HG02588 (cell line): ENCODE data around the gene SEC22C.
A peak's percentile ranks its signal among the peaks of the same experiment; 100 is the strongest.

Experiments
- ATAC-seq: cut with Tn5 transposase; IDR thresholded peaks from one replicate; pipeline ENCODE4 v1.9.1; 2021; ENCODE audit warnings: mild to moderate bottlenecking, moderate library complexity; ENCODE audit not compliant: unreplicated experiment

The SEC22C gene

DNA sequence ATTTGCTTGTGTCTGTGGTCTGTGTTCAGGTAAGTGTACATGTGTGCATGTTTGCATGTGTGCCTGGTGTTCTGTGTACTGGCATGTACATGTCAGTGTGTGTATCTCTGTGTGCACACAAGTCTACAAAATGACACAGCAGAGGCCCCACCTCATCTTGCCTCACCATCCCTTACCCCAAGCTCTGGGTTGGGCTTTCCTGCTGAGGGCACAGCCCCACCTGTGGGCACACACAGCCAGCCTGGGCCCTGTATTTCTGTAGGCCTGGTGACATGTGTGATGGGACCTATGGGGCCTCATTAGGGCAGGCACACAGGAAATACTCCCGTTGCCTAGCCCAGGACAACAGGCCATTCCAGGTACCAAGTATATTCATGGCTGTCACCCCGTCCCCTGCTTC, 65.8 kb downstream of the SEC22C start:
- no peak for ATAC-seq

DNA sequence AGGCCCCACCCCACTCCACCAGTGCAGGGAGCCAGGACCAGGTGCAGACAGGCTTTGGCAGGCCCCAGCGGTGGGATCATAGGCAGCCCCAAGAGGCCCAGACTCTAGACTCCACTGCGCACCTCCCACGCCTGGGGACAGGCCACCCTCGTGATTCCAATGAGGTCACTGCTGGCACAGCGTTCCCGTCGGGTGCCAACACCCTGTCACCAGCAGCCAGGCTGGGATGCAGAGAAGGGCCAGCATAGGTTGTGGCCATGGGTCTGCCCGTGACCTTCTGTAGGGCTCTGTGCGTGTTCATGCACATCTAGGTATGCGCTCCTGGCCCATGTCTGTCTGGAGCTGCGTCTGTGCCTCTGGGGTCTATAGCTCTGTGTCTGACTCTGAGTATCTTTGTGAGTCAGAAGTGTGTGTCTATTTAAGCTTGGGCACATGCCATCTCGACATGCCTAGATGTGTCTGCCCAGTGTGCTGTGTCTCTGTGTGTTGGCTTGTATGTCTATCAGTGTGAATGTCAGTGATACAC, 66.3 kb downstream of the SEC22C start:
- ATAC-seq: no peak

DNA sequence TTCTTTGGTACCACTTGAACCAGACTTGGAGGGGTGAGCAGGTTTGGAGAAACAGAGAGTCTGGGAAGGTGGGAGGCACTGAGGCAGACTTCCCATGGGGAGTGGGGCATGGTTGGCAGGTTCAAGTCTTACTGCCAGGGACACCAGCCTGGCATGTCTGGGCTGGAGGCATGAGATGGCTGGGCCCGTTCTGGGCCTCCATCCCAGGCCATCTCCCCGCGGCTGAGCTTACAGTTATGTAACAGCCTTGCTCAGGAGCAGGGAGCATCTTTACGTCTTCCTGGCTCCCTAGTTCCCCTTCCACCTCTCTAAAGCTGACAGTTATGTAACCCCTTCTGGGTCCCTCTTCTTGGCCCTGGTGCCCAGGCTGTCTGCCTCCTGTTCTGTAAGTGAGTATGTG, 66.9 kb downstream of the SEC22C start:
- no peak for ATAC-seq

DNA sequence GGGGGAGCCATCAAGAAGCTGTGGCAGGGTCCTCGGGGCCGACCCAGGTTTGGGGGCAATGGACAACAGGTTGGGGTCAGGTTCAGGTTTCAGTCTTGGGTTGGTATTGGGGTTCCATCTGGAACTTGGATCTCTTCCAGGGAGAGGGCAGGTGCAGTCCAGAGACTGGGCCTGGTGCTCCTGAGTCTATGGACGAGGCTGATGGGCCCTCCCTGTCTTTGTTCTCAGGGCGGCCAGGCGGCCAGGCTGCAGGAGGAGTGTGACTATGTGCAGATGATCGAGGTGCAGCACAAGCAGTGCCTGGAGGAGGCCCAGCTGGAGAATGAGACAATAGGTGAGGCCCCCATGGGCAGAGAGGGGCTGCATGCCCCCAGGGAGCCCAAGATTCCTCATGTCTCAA, 68.2 kb downstream of the SEC22C start:
- ATAC-seq: no peak

DNA sequence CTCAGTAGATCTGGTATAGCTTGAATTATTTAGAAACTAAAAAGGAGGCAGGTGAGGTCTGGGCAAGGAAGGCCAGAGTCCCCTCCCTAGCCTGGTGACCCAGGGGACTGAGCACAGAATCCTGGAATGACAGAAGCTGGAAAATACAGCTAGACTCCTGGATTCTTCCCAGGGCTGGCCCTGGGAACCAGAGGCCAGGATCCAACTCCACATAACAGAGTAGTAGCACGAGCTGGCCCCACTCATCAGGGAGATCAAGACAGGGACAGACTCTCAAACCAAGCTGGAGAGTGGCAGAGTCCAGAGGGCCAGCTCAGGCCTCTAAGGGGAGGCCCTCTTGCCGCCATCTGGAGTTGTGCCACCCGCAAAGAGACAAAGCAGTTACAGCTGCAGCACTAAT, 68.6 kb downstream of the SEC22C start:
- no peak for ATAC-seq

DNA sequence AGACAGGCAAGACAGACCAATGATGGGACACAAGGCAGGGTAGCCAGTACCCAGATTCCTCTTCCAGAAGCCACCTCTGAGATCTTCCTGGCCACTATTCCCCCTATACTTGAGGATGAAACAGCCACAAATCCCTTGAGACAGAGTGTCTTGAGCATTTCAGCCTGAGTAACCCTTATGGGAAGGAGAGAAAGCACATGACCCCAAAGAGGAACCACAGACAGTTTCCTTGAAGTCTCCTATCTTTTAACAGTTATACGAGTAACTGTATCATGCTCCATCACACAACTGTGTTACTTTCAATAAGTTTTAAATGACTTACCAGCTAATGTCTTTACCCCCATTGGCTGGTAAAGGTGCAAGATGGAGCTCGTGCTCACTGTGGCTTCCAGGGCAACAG, 70.0 kb downstream of the SEC22C start:
- no peak for ATAC-seq

DNA sequence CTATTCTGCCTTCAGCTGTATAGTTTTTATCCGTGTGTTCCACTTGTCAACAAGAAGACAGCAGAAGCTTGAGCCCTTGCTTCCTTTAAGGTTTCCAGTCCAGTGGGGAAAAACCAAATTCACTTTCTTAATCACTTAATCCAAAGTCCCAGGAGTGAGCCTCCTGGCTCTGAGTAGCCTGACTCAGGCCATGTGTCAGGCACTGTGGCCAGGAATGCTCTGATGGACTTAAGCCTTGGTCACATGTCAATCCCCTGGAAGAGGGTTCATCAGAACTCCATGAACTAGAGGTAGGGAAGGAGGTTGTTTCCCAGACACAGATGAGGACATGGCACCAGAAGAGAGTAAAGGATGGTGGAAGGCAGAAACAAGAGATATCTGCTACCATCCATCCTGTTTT, 70.6 kb downstream of the SEC22C start:
- ATAC-seq: no peak

DNA sequence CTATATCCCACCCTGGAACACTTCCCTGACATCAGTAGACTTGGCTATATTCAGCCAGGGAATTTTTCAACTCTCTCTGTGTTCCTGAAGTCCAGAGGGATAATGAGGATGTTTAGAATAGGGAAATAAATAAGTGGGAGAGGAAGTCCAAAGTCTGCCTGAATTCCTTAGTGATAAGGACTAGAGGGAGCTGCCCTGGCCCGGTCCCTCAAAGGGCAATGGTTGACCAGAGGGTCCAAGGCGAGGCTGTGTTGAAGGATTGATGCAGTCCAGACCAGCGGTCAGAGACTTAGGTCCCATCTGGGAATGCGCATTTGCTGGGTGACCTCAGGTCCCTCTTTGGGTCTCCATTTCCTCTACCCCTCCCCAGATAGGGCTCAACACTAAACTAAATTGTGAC, 71.4 kb downstream of the SEC22C start:
- no peak for ATAC-seq

DNA sequence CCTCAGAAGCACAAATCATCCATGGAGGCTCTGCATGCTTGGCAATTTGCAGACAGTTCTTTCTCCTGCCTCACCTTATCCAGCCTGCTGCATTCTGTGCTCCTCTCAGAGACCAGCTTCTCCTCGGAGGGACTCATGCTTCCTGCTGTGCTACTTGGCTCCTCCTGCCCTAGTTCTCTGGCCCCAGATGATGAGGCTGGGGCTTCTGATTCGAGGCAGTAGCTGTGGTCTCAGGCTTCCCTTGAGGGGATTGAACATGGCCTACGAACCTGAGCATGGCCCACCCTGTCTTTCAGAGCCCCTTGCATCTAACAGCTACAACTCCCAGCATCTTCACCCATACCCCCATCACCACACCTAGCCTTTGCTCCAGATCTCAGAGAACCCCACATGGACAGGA, 72.7 kb downstream of the SEC22C start:
- no peak for ATAC-seq

DNA sequence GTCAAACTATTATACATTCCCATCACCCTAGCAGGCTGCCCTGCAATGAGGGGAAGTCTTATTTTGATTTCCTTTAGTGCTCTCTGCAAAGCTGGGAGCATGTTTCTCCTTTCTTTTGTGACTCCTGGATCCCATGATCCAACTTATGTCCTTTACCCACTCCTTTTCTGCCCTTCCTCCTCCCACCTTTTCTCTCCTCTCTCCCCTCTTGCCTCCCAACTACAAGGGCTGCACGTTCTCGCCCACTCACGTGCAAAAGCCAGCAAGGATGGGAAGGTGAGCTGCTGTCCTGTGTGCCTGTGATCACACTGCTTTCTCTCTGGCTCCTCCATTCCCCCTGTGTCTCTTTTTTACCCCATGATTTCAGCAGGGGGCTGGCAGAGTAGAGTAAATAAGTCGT, 73.2 kb downstream of the SEC22C start:
- ATAC-seq: no peak

DNA sequence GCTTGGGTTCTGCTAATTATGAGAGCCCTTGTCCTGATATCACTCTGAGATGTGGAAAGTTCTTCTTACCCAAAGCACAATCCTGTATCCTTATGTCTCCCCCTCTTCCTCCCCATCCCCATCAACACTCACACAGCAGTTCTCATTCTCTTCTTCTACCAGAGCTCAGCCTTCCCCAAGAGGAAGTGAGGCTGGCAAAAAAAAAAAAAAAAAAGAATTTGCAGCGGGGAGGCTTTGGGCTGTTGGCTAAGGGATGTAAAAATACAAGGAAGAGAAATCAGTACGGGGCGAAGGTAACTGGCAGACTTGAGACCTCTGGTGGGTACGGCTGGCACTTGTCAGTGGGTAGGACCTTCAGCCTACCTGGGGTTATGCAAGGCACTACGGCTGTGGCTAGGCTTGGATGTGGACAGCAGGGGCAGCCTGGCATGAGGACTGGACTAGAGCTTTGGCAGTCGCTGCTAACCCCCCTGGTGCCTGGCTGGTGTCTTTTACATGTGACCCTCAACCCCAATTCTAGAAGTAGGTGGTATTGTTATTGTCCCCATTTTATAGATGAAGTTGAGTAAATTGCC, 73.9 kb downstream of the SEC22C start:
- no peak for ATAC-seq

DNA sequence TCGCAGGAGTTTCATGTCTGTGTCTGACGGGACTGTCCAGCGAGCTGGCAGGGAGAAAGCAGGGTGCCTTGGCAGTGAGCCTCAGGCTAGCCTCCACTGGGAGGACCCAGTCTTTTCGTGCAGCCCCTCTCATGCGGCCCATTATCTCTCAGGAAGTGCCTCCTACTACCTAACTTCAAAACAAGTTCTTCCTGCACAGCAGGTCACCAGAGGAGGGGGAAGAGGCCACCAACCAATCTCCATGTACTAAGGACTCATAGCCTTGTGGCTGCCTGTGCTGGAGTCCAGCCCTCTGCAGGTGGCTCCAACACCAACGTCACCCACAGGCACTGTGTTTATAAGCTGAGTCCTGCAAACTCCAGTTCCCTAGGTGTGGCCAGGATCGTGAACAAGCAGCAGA, 74.5 kb downstream of the SEC22C start:
- ATAC-seq: no peak

DNA sequence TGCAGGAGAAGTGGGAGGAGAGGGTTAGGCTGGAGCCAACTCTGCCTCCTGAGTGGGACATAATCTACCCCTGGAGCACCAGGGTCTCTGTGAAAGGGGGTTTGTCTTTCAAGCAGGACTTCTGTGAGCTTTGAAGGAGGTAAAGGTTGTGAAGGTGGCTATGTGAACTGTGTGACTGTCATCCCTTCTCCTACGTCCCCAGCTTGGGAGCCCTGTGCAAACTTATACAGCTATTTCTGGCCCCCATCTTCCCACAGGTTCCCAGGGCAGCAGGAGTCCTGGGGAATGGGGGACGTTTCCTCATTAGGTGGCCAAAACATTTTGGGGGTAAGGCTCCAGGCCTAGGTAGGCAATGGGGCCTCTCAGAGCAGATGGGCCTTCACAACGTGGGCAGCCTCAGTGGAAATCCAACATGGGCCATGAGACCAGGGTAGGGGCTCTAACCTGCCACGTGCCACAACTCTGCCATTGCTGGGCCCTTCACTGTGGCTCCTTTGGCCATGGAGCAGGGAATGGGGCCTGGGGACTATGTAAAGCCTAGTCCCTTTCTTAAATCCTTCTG, 75.8 kb downstream of the SEC22C start:
- no peak for ATAC-seq

DNA sequence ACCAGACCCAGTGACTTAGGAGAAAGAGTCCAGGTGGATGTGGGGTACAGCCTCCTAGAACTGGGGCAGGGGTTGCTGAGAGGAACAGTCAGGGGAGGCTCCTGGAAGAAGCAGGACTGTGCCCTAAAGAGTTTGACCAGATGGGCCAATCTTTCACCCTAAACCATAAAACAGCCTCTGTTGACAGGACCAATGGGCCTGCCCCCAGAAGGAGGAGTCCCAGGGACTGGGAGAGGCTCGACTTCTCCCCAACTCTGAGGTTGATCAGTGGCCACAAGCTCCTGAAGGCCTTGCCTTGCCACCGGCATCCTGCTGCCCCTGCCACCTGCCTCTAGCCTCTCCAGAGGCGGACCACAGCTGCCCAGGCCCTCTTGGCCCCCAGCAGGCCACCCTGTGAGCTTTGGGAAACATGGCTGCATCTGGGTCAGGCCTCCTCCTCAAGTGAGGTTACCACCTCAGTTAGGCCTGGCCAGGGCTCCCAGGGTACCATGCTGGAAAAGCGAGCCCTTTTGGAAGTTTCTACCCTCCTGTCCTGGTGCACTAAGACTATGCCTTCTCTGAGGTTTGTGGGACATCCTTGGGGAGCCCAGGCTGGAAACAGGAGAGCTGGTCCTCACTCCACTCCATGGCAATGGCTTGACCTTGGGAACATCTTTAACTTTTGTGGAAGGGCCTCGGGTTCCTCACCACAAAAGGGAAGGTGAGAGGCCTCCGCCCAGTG, 76.5 kb downstream of the SEC22C start:
- no peak for ATAC-seq

DNA sequence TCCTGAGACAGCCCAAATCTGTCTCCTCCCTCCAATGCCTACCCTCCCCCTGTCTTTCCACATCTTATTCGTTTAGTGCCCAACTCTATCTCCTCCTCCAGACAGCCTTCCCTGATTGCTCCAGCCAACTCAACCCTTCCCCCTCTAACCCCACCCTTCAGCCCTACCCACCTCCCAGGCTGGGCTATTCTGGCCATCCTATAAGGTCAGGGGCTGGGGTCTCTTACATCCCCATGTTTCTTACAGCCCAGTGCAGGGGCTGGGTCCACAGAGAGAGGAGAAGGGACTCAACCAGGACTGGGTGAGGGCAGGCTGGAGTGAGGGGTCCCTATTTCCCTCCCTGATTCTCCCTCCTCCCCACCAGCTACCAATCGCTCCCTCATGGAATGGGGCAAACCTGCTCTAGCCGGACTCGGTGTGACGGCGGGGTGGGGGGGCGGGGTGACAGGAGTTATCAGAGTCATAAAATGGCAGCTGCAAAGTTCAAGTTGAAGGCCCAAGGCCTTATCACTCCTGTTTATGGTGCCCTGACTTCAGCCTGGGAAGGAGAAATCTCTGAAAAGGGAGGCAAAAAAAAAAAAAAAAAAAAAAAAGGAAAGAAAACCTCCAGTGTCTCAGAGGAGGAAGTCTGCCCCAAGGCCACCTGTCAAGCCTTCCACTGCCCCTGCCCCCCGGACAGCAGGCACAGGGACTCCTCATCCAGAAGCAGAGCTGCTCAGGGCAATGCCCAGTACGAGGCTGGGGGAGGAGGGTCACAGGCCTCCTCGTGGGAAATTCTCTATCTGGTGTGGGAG, 77.2 kb downstream of the SEC22C start:
- no peak for ATAC-seq

DNA sequence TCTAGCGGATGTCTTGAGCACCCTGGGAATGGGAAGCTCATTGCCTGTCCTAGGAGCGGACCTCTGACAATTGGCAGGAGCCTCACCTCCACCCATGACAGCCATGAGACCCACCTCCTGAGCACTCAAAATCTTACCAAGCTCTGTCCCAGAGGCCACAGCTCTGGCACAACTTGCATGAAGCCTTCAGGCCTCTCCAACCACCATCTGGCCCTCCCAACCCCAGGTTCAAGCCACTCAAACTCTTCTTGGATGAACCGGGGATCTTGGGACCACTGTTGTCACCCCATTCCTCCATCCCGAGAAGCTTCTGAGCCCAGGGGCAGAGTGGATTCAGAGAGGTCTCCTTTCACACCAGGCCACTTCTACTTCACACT, 77.8 kb downstream of the SEC22C start:
- ATAC-seq: no peak

DNA sequence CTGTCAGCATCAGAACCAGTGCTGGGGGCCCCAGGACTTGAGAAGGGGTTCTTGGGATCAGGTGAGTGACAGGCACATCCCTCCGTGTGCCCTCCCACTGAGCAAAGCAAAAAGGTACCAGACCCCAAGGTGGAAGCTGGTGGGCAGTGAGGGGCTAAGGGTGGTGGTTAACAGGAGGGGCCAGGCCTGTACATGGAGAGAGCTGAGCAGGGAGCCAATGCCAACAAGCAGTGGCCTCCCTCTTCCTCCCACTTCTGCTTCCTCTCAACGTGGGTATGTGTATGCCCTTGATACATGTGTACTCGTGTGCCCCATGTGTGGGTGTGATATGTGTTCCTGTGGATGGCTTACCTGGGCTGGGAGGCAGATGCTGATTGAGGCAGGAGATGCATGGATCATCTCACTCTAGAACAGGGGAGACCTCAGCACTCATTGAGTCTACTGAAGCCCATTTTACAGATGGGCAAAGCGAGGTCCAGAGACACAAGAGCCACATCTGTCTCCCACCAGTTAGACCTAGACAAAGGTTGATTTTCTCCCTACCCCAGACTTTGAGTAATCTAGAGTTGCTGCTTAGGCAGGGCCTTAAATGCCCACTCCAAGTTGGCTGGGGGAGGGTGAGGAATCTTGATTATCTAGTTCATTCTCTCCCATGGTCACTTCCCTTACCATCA, 78.4 kb downstream of the SEC22C start:
- ATAC-seq: no peak

DNA sequence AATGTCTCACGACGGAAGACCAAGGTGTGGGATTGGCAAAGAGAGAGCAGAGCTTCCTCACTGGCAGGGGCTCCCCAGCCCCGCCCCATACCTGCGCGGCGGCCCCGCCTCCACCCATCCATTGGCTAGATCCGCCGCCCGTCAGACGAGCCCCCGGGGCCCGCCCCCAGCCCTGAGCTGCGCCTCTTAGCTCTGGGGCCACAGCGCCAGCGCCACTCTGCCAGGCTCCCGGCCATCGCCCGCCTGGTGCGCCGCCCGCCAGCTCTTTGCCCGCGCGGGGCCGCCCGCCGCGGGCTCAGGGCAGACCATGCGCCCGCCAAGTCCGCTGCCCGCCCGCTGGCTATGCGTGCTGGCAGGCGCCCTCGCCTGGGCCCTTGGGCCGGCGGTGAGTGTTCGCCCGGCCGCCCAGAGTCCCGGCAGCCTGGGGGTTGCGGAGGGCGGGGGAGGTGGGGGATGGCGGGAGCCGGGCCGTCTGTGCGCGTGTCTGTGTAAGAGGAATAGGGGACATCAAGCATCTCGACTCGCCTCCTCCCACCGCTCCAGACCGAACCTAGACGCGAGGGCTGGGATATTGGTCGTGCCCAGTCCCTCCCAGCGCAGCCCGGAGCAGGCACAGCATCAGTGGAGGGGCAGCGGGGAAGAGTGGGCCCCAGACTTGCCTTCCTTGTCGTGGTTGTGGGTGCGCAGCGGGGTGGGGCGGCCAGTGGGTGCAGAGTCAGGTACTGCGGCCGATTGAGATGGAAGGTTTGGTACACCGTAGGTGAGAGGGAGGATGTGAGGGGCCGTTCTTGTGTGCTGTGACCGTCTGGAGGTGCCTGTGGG, 79.1 kb downstream of the SEC22C start, which contains the start of gene VIPR1:
TSS of gene VIPR1 (plus strand) at position 215 of the 822 bp plus-strand sequence. CDS start at position 308, 93 bp downstream.
- ATAC-seq: peak; percentile 97

DNA sequence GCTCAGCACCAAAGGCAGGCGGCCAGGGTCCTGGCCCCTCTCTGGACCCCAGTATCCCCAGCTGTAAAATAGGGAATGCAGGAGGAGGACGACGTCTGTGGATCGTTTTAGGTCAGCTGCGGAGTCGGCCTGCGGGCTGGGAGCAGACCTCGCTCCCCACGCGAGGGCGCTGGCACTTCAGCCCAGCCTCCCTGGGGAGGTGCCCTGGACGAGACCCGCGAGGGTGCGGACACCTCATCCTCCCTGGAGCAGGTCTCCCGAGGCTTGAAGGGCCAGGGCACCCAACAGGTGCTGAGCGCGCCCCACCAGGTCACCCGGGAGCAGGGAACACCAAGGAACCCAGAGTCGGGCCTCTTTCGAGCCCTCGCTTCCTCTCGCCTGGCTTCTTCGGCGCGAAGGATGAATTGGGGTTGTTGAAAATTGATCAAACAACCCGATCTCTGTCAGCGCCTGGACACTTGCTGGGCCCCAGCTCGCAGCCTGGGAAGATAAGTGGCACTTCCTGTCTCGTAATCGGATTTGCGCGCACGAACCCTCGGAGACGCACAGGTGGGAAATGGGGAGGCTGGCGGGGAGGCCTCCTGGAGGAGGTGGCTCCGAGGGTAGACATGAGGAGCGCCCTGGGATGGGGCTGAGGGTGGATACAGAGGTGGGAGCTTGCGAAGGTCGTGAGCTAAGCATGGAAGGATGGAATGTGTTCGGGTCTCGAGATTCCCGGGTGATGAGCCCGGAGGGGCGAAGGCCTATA, 79.9 kb downstream of the SEC22C start:
- ATAC-seq: peak; percentile 7

DNA sequence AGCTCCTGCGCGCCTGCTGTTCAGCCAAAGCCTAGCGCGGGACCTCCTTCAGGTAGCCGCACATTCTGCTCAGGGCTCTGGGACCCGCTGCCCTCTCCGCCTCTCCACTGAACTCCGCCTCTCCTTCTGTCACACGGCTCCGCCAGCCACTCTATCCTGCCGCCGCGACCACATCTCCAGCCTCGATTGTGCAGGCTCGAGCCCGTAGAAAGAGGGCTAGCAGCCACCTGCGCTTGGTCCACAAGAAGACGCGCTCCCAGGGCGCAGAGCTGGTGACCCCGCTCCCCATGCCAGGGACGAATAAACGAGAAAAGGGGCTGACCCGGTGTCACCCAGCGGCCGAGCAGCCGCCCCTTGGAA, 80.5 kb downstream of the SEC22C start:
- no peak for ATAC-seq
